Measurements from ENCODE around the gene PTCH1. TPM values are rescaled to one million over a fixed set of nuclear protein-coding genes. Genes with fewer than 3 reads are reported as not detected.
A peak's percentile ranks its signal among the peaks of the same experiment; 100 is the strongest.

Gene PTCH1
- total RNA-seq, 1 experiment from 2014 or later: 15.2 TPM

- Histone ChIP-seq H3K27me3 (ENCODE audit: insufficient read depth, low read length) (no peaks in the 10 kb centered on the region), H3K9ac (ENCODE audit: low read length) (peak overlapping the region; percentile 89), H3K79me2 (ENCODE audit: insufficient read depth, low read length) (0 out of 2 replicates have a peak, but pooled peaks cover 6% of the 10 kb centered on the region), H3K27ac (ENCODE audit: low read depth, low read length) (peak overlapping the region; percentile 74; the same call in 1 of the 2 replicates), H3K9me2 (ENCODE audit: insufficient read depth) (no peaks in the 10 kb centered on the region), H3K4me1 (ENCODE audit: control insufficient read depth in 1 of 2, insufficient read depth in 2 of 2, low read length in 2 of 2) (peaks cover 13 to 32% of the 10 kb centered on the region in 2 experiments), H3K9me3 (ENCODE audit: control insufficient read depth in 1 of 2, insufficient read depth in 1 of 2, low read depth in 1 of 2, low read length in 2 of 2) (no peaks in the 10 kb centered on the region), H2AFZ (ENCODE audit: low read depth, low read length, poor library complexity, severe bottlenecking) (no peak overlapping the region), H4K20me1 (ENCODE audit: insufficient read depth) (no peaks in the 10 kb centered on the region), H3K4me3 (replicated peaks in 1 of 2; ENCODE audit: low read depth in 1 of 2, low read length in 2 of 2) (peak overlapping the region; percentile 76 to 90), H3K36me3 (ENCODE audit: control insufficient read depth in 1 of 2, insufficient read depth in 2 of 2, low read length in 2 of 2) (no peaks in the 10 kb centered on the region), H3K4me2 (ENCODE audit: low read length) (peak overlapping the region; percentile 100)
- RAD21 ChIA-PET (ENCODE audit: low non-redundant PET in 1 of 2, low total read pairs in 2 of 2, uncharacterized antibody in 2 of 2, unreplicated experiment in 2 of 2): no interaction called here
- BruUV-seq (replicated peaks): no TSS peak
- TF ChIP-seq POLR2A (IDR thresholded peaks at IDR 0.05; ENCODE audit: borderline replicate concordance, extremely low read depth, insufficient read depth, insufficient read length): peak; percentile 12
- no peak for TF ChIP-seq SRF (IDR thresholded peaks at IDR 0.05; ENCODE audit: low read depth)
- TF ChIP-seq JUND (IDR thresholded peaks at IDR 0.05): no peak
- ATAC-seq (no peak), DNase-seq (ENCODE audit: low read depth, low spot score) (no peak)
- intact Hi-C loops (cut with micrococcal nuclease): loop anchor here (5.0 kb wide), 1 partner anchor 705 kb away; no protein-coding TSS in a partner anchor
- CTCF ChIA-PET: no interaction called here
- POLR2A ChIA-PET: no interaction called here
Measured at GRCh38 chr9:95511952-95512708, 4.6 kb downstream of the PTCH1 start.

- H3K9me2 ChIP-seq (ENCODE audit: insufficient read depth): no peaks in the 10 kb centered on the region
- POLR2A ChIA-PET: no interaction called here
- no peaks in the 10 kb centered on the region for H4K20me1 ChIP-seq (ENCODE audit: insufficient read depth)
- peak overlapping the region; percentile 89 for H3K9ac ChIP-seq (ENCODE audit: low read length)
- H3K27me3 ChIP-seq (ENCODE audit: insufficient read depth, low read length): no peaks in the 10 kb centered on the region
- RAD21 ChIA-PET (ENCODE audit: low non-redundant PET in 1 of 2, low total read pairs in 2 of 2, uncharacterized antibody in 2 of 2, unreplicated experiment in 2 of 2): no interaction called here
- CTCF ChIA-PET: no interaction called here
- intact Hi-C loops (cut with micrococcal nuclease): loop anchor here (5.0 kb wide), 1 partner anchor 706 kb away; no protein-coding TSS in a partner anchor
- BruUV-seq (replicated peaks): TSS peak; percentile 72
- peak overlapping the region; percentile 76 to 90 for H3K4me3 ChIP-seq (replicated peaks in 1 of 2; ENCODE audit: low read depth in 1 of 2, low read length in 2 of 2)
- peaks cover 13 to 28% of the 10 kb centered on the region in 2 experiments for H3K4me1 ChIP-seq (ENCODE audit: control insufficient read depth in 1 of 2, insufficient read depth in 2 of 2, low read length in 2 of 2)
- no peak for TF ChIP-seq YY1 (IDR thresholded peaks at IDR 0.05; ENCODE audit: extremely low read depth, insufficient replicate concordance, low read depth, low read length)
- no peak for TF ChIP-seq EZH2phosphoT487 (IDR thresholded peaks at IDR 0.05; ENCODE audit: borderline replicate concordance)
- no peak for TF ChIP-seq SP1 (IDR thresholded peaks at IDR 0.05; ENCODE audit: low read depth)
- no peak for TF ChIP-seq POLR2A (IDR thresholded peaks at IDR 0.05; ENCODE audit: borderline replicate concordance, extremely low read depth, insufficient read depth, insufficient read length)
- TF ChIP-seq ZNF274 (IDR thresholded peaks at IDR 0.05; ENCODE audit: low read depth, low read length): no peak
- no peak for TF ChIP-seq EGR1 (IDR thresholded peaks at IDR 0.05; ENCODE audit: low read depth)
- no peak for TF ChIP-seq ZFX (IDR thresholded peaks at IDR 0.05)
- ATAC-seq (no peak), DNase-seq (ENCODE audit: low read depth, low spot score) (no peak)
- H3K27ac ChIP-seq (ENCODE audit: low read depth, low read length): peak overlapping the region; percentile 74
- H2AFZ ChIP-seq (ENCODE audit: low read depth, low read length, poor library complexity, severe bottlenecking): no peak overlapping the region
- peak overlapping the region; percentile 100 for H3K4me2 ChIP-seq (ENCODE audit: low read length)
- no peaks in the 10 kb centered on the region for H3K9me3 ChIP-seq (ENCODE audit: control insufficient read depth in 1 of 2, insufficient read depth in 1 of 2, low read depth in 1 of 2, low read length in 2 of 2)
- H3K36me3 ChIP-seq (ENCODE audit: control insufficient read depth in 1 of 2, insufficient read depth in 2 of 2, low read length in 2 of 2): no peaks in the 10 kb centered on the region
- H3K79me2 ChIP-seq (ENCODE audit: insufficient read depth, low read length): 0 out of 2 replicates have a peak, but pooled peaks cover 6% of the 10 kb centered on the region
Measured at GRCh38 chr9:95511616-95511931, 5.2 kb downstream of the PTCH1 start.

Data from HCT116 (cell line).